Activated CD8-positive, alpha-beta T cell treated with anti-CD3 and anti-CD28 coated beads for 36 hours (primary cell): Measurements from ENCODE around the gene PEX14. TPM values are rescaled to one million over a fixed set of nuclear protein-coding genes. Genes with fewer than 3 reads are reported as not detected.

ENCODE experiments used
- ATAC-seq: fragments of 200-7000 bp; cut with Tn5 transposase; one replicate; pipeline ENCODE4 v1.10.0; 2021; ENCODE audit warnings: mild to moderate bottlenecking, moderate library complexity
- CTCF ChIA-PET: fragments of 350-600 bp; sonication (Branson Sonifier 250); formaldehyde crosslinking; loops from one replicate; lab custom pipeline; 2021; ENCODE audit warnings: antibody characterized with exemption; lab: Charles Lee
- POLR2A ChIA-PET: fragments of 350-600 bp; sonication (Branson Sonifier 250); formaldehyde crosslinking; loops from one replicate; lab custom pipeline; 2021; ENCODE audit warnings: antibody characterized with exemption; lab: Charles Lee
- DNase-seq: peaks from one replicate; pipeline ENCODE4 v3.0.0-alpha.2; 2020
- H3K27ac Mint-ChIP-seq: one replicate; pipeline ENCODE4 v1.8.0; 2021; ENCODE audit warnings: mild to moderate bottlenecking, mixed read lengths
- H3K27me3 Mint-ChIP-seq: one replicate; pipeline ENCODE4 v1.8.0; 2021; ENCODE audit warnings: mixed read lengths
- H3K36me3 Mint-ChIP-seq: one replicate; pipeline ENCODE4 v1.8.0; 2021; ENCODE audit warnings: low read depth, mixed read lengths
- H3K4me1 Mint-ChIP-seq: one replicate; pipeline ENCODE4 v1.8.0; 2021; ENCODE audit warnings: low read depth, mixed read lengths
- H3K4me3 Mint-ChIP-seq: one replicate; pipeline ENCODE4 v1.8.0; 2021; ENCODE audit warnings: mild to moderate bottlenecking, moderate library complexity, mixed read lengths
- H3K9me3 Mint-ChIP-seq: one replicate; pipeline ENCODE4 v1.8.0; 2021; ENCODE audit warnings: mixed read lengths
- CTCF ChIP-seq: fragments of 200-600 bp; IDR thresholded peaks from one replicate; pipeline ENCODE4 v1.8.0; 2022; ENCODE audit warnings: antibody characterized with exemption, mild to moderate bottlenecking
- intact Hi-C: fragments of 100-400 bp; cut with micrococcal nuclease; formaldehyde crosslinking; loops from one replicate; pipeline ENCODE4 v1.10.0; 2022
- total RNA-seq, 2 experiments: library from RNA; stranded (reverse); gene quantifications; one replicate each; pipeline ENCODE4 v1.2.3, GENCODE V29; 2021

The PEX14 gene
- total RNA-seq, 2 experiments from 2014 or later = 18.0 to 18.5 TPM

- CTCF ChIA-PET = no interaction called here
- no peak for TF ChIP-seq CTCF
- peaks cover 4% of the 10 kb centered on the region for H3K4me1 Mint-ChIP-seq
- no peak for DNase-seq
- H3K4me3 Mint-ChIP-seq = no peak overlapping the region
- H3K27ac Mint-ChIP-seq = no peak overlapping the region
- no peaks in the 10 kb centered on the region for H3K9me3 Mint-ChIP-seq
- H3K36me3 Mint-ChIP-seq = no peaks in the 10 kb centered on the region
- no peaks in the 10 kb centered on the region for H3K27me3 Mint-ChIP-seq
- intact Hi-C loops = no loop called here
- ATAC-seq = peak; percentile 42
- POLR2A ChIA-PET = no interaction called here
Measured at GRCh38 chr1:10586125-10586524, 111.4 kb downstream of the PEX14 start.

GRCh38 chr1:10588640-10589039 lies 113.9 kb downstream of the PEX14 start:
- POLR2A ChIA-PET = no interaction called here
- CTCF ChIA-PET = interaction anchor here (0.6 to 2.1 kb wide), 4 partner anchors 15 to 81 kb away, joined by 3 to 5 read pairs (median 3); no protein-coding TSS in a partner anchor
- Mint-ChIP-seq H3K4me1 (peaks cover 3% of the 10 kb centered on the region), H3K9me3 (no peaks in the 10 kb centered on the region), H3K27me3 (no peaks in the 10 kb centered on the region), H3K4me3 (no peak overlapping the region), H3K36me3 (no peaks in the 10 kb centered on the region), H3K27ac (no peak overlapping the region)
- ATAC-seq (no peak), DNase-seq (no peak)
- intact Hi-C loops = no loop called here
- TF ChIP-seq CTCF = no peak

- no peaks in the 10 kb centered on the region for H3K27me3 Mint-ChIP-seq
- H3K4me3 Mint-ChIP-seq = no peak overlapping the region
- H3K9me3 Mint-ChIP-seq = no peaks in the 10 kb centered on the region
- POLR2A ChIA-PET = no interaction called here
- CTCF ChIA-PET = interaction anchor here (2.1 kb wide), 1 partner anchor 81 kb away, joined by 5 read pairs; no protein-coding TSS in a partner anchor
- no peaks in the 10 kb centered on the region for H3K36me3 Mint-ChIP-seq
- no peaks in the 10 kb centered on the region for H3K4me1 Mint-ChIP-seq
- ATAC-seq = no peak
- TF ChIP-seq CTCF = no peak
- DNase-seq = no peak
- no peak overlapping the region for H3K27ac Mint-ChIP-seq
- intact Hi-C loops = no loop called here
Measured at GRCh38 chr1:10589074-10589473, 114.3 kb downstream of the PEX14 start.

- no peaks in the 10 kb centered on the region for H3K36me3 Mint-ChIP-seq
- TF ChIP-seq CTCF = no peak
- H3K27ac Mint-ChIP-seq = no peak overlapping the region
- no peak overlapping the region for H3K4me3 Mint-ChIP-seq
- H3K27me3 Mint-ChIP-seq = no peaks in the 10 kb centered on the region
- intact Hi-C loops = no loop called here
- ChIA-PET CTCF (interaction anchor here (1.6 kb wide), 1 partner anchor 96 kb away, joined by 3 read pairs; no protein-coding TSS in a partner anchor), POLR2A (no interaction called here)
- DNase-seq (no peak), ATAC-seq (no peak)
- no peaks in the 10 kb centered on the region for H3K4me1 Mint-ChIP-seq
- H3K9me3 Mint-ChIP-seq = no peaks in the 10 kb centered on the region
Measured at GRCh38 chr1:10591010-10591409, 116.3 kb downstream of the PEX14 start.

GRCh38 chr1:10592373-10592772 lies 117.6 kb downstream of the PEX14 start:
- Mint-ChIP-seq H3K27ac (no peak overlapping the region), H3K9me3 (no peaks in the 10 kb centered on the region), H3K4me1 (no peaks in the 10 kb centered on the region), H3K27me3 (no peaks in the 10 kb centered on the region), H3K36me3 (no peaks in the 10 kb centered on the region), H3K4me3 (no peak overlapping the region)
- CTCF ChIA-PET = no interaction called here
- no peak for TF ChIP-seq CTCF
- DNase-seq (no peak), ATAC-seq (no peak)
- POLR2A ChIA-PET = no interaction called here
- intact Hi-C loops = no loop called here
